Neural crest cell (in vitro differentiated cells): ENCODE results near the gene XPO6. TPM values are rescaled to one million over a fixed set of nuclear protein-coding genes. Genes with fewer than 3 reads are reported as not detected.

ENCODE experiments used
- DNase-seq: peaks from one replicate; pipeline ENCODE4 v3.0.0; 2021; ENCODE audit warnings: low read depth, mixed read lengths, low spot score
- H3K27ac Mint-ChIP-seq: one replicate; pipeline ENCODE4 v1.8.0; 2021; ENCODE audit warnings: mild to moderate bottlenecking, mixed read lengths; ENCODE audit not compliant: unreplicated experiment
- H3K27me3 Mint-ChIP-seq: 2 replicates; pipeline ENCODE4 v1.8.0; 2021; ENCODE audit warnings: low read depth, mild to moderate bottlenecking, mixed read lengths
- H3K36me3 Mint-ChIP-seq: 2 replicates; pipeline ENCODE4 v1.8.0; 2021; ENCODE audit warnings: low read depth, mild to moderate bottlenecking, mixed read lengths
- H3K4me1 Mint-ChIP-seq: 2 replicates; pipeline ENCODE4 v1.8.0; 2021; ENCODE audit warnings: mixed read lengths
- H3K4me3 Mint-ChIP-seq: one replicate; pipeline ENCODE4 v1.8.0; 2021; ENCODE audit warnings: mild to moderate bottlenecking, mixed read lengths
- H3K9me3 Mint-ChIP-seq: 2 replicates; pipeline ENCODE4 v1.8.0; 2021; ENCODE audit warnings: mixed read lengths
- CTCF ChIP-seq: fragments of 200-600 bp; sonication (generic); conservative IDR thresholded peaks from 2 replicates; pipeline ENCODE4 v1.5.0; 2021; ENCODE audit warnings: antibody characterized with exemption, mild to moderate bottlenecking
- total RNA-seq: library from RNA; stranded (reverse); gene quantifications from 2 replicates; pipeline ENCODE4 v1.2.1, GENCODE V29; 2021

Gene XPO6
- total RNA-seq, 1 donor from 2014 or later: 146 TPM

- Mint-ChIP-seq H3K9me3 (no peaks in the 10 kb centered on the region), H3K27me3 (no peaks in the 10 kb centered on the region), H3K4me3 (no peak overlapping the region), H3K27ac (no peak overlapping the region), H3K4me1 (peaks cover 21% of the 10 kb centered on the region), H3K36me3 (peaks cover 14% of the 10 kb centered on the region)
- no peak for DNase-seq
- no peak for TF ChIP-seq CTCF
Observed at GRCh38 chr16:28204622-28205021, 7.1 kb downstream of the XPO6 start.

- TF ChIP-seq CTCF: no peak
- H3K4me3 Mint-ChIP-seq: no peak overlapping the region
- peaks cover 14% of the 10 kb centered on the region for H3K36me3 Mint-ChIP-seq
Observed at GRCh38 chr16:28204204-28204603, 7.6 kb downstream of the XPO6 start.

GRCh38 chr16:28202147-28202746 lies 9.5 kb downstream of the XPO6 start:
- H3K27ac Mint-ChIP-seq: peak overlapping the region; percentile 16

More at GRCh38 chr16:28204204-28204603, 7.6 kb downstream of the XPO6 start:
- DNase-seq: no peak
- Mint-ChIP-seq H3K27ac (no peak overlapping the region), H3K9me3 (no peaks in the 10 kb centered on the region), H3K4me1 (peaks cover 21% of the 10 kb centered on the region), H3K27me3 (no peaks in the 10 kb centered on the region)

GRCh38 chr16:28200661-28201060 lies 11.1 kb downstream of the XPO6 start:
- peaks cover 18% of the 10 kb centered on the region for H3K36me3 Mint-ChIP-seq
- H3K27me3 Mint-ChIP-seq: no peaks in the 10 kb centered on the region
- no peak for DNase-seq
- no peak overlapping the region for H3K27ac Mint-ChIP-seq
- peaks cover 15% of the 10 kb centered on the region for H3K4me1 Mint-ChIP-seq
- no peaks in the 10 kb centered on the region for H3K9me3 Mint-ChIP-seq
- no peak overlapping the region for H3K4me3 Mint-ChIP-seq
- TF ChIP-seq CTCF: no peak

More at GRCh38 chr16:28202147-28202746, 9.5 kb downstream of the XPO6 start:
- H3K27me3 Mint-ChIP-seq: no peaks in the 10 kb centered on the region
- H3K36me3 Mint-ChIP-seq: peaks cover 11% of the 10 kb centered on the region
- no peak for TF ChIP-seq CTCF
- no peak for DNase-seq
- no peak overlapping the region for H3K4me3 Mint-ChIP-seq
- H3K9me3 Mint-ChIP-seq: no peaks in the 10 kb centered on the region
- peaks cover 15% of the 10 kb centered on the region for H3K4me1 Mint-ChIP-seq

GRCh38 chr16:28196387-28196987 lies 15.3 kb downstream of the XPO6 start:
- Mint-ChIP-seq H3K4me3 (no peak overlapping the region), H3K27me3 (no peaks in the 10 kb centered on the region), H3K36me3 (peaks cover 18% of the 10 kb centered on the region), H3K27ac (no peak overlapping the region), H3K4me1 (peaks cover 23% of the 10 kb centered on the region), H3K9me3 (no peaks in the 10 kb centered on the region)
- DNase-seq: no peak
- TF ChIP-seq CTCF: no peak
